ENCODE results near the gene KCNMA1.

DNA sequence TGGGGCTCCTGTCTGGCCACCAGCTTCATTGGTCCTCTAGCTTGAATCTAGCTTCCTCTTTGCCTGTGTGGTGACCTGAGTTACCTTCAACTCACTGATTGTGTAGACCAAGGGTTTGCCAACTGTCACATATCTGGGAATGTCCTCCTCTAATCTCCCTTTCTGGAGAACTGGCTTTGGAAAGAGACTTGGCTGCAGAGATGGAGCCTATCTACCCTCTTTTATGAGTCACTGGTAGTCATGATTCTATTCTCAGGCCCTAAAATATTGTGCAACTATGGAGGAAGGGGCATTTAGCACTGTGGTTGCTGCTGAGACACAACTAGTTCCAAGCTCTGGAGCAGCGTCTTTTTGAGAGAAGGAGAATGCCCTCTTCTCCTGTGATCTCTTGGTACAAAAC, 691.3 kb downstream of the KCNMA1 start:
- TF ChIP-seq ESRRA (IDR thresholded peaks at IDR 0.05; ENCODE audit: low read length) = no peak
- TF ChIP-seq, protein P1, sequence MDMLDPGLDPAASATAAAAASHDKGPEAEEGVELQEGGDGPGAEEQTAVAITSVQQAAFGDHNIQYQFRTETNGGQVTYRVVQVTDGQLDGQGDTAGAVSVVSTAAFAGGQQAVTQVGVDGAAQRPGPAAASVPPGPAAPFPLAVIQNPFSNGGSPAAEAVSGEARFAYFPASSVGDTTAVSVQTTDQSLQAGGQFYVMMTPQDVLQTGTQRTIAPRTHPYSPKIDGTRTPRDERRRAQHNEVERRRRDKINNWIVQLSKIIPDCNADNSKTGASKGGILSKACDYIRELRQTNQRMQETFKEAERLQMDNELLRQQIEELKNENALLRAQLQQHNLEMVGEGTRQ (IDR thresholded peaks at IDR 0.05; ENCODE audit: borderline replicate concordance, low read depth, low read length) = no peak
